Sigmoid colon (tissue), 4 donors: ENCODE results near the gene KIAA2012.

Experiments
- EP300 ChIP-seq, 4 donors: sonication (generic); formaldehyde crosslinking; IDR thresholded peaks; one replicate each; pipeline ENCODE4 v1.6.1; 2017; ENCODE audit warnings: antibody characterized with exemption in 4 of 4
- POLR2A ChIP-seq, 2 donors: fragments of 450-650 bp; IDR thresholded peaks; one replicate each; pipeline ENCODE4 v1.6.1; 2016; ENCODE audit warnings: antibody characterized with exemption in 2 of 2, mild to moderate bottlenecking in 2 of 2, moderate library complexity in 2 of 2
- POLR2AphosphoS5 ChIP-seq, 4 donors: sonication (generic); formaldehyde crosslinking; IDR thresholded peaks; one replicate each; pipeline ENCODE4 v1.6.1; 2017; ENCODE audit warnings: antibody characterized with exemption in 4 of 4

- TF ChIP-seq POLR2A (IDR thresholded peaks at IDR 0.05) (no peak), POLR2AphosphoS5 (IDR thresholded peaks at IDR 0.05) (no peak), EP300 (IDR thresholded peaks at IDR 0.05) (no peak)
Measured at GRCh38 chr2:202120828-202121227, 47.8 kb downstream of the KIAA2012 start.
